H1 (cell line): ENCODE results near the gene SDF2. TPM values are rescaled to one million over a fixed set of nuclear protein-coding genes. Genes with fewer than 3 reads are reported as not detected.

Experiments used
- ATF2 ChIP-seq: IDR thresholded peaks from 2 replicates; pipeline ENCODE4 v1.6.1; 2012; ENCODE audit warnings: low read length, inconsistent platforms
- CEBPB ChIP-seq: IDR thresholded peaks from 2 replicates; pipeline ENCODE4 v1.6.1; 2012; ENCODE audit warnings: low read depth, low read length
- JUN ChIP-seq: IDR thresholded peaks from 2 replicates; pipeline ENCODE4 v1.6.1; 2011; ENCODE audit warnings: low read depth, mild to moderate bottlenecking, improper control_type of control experiment, low read length
- RAD21 ChIP-seq, 2 experiments: IDR thresholded peaks in 1 of 2; conservative IDR thresholded peaks in 1 of 2; 2 replicates each; pipeline ENCODE4 v1.6.1; 2011; ENCODE audit warnings: low read depth in 2 of 2, low read length in 2 of 2, improper control_type of control experiment in 1 of 2, inconsistent platforms in 1 of 2, mild to moderate bottlenecking in 1 of 2, moderate library complexity in 1 of 2
- RFX5 ChIP-seq: IDR thresholded peaks from 2 replicates; pipeline ENCODE4 v1.6.1; 2011; ENCODE audit warnings: low read depth, low read length, improper control_type of control experiment, borderline replicate concordance
- TCF12 ChIP-seq: IDR thresholded peaks from 2 replicates; pipeline ENCODE4 v1.6.1; 2011; ENCODE audit warnings: low read depth, mild to moderate bottlenecking, low read length
- polyA plus RNA-seq, 7 experiments: library from polyadenylated mRNA; depleted of rRNA in 3 of 7; stranded (reverse) in 5 of 7; unstranded in 2 of 7; fragments of >200 nt in 5 of 7; fragments of 200-250 nt in 2 of 7; gene quantifications; 1 replicate in 5 of 7; 2 replicates in 1 of 7; 4 replicates in 1 of 7; pipeline versions ENCODE4 v1.2.1 to v1.2.3, GENCODE V29; 2011 to 2013; ENCODE audit warnings: missing spikeins in 2 of 7, mixed read lengths in 2 of 7
- total RNA-seq: library from RNA; stranded (reverse); fragmentation: NEBNext Ultra II Directional; extraction: Animal tissue kit (Norgen Biotek cat#: 25700); gene quantifications from 2 replicates; pipeline ENCODE4 v1.2.1, GENCODE V29; 2021

SDF2 gene
- total and polyA plus RNA-seq, 2 of the 8 experiments (the other 6 are each of a cell fraction or from before 2014, with no cell fraction given), result 44.8 to 65.4 TPM

DNA sequence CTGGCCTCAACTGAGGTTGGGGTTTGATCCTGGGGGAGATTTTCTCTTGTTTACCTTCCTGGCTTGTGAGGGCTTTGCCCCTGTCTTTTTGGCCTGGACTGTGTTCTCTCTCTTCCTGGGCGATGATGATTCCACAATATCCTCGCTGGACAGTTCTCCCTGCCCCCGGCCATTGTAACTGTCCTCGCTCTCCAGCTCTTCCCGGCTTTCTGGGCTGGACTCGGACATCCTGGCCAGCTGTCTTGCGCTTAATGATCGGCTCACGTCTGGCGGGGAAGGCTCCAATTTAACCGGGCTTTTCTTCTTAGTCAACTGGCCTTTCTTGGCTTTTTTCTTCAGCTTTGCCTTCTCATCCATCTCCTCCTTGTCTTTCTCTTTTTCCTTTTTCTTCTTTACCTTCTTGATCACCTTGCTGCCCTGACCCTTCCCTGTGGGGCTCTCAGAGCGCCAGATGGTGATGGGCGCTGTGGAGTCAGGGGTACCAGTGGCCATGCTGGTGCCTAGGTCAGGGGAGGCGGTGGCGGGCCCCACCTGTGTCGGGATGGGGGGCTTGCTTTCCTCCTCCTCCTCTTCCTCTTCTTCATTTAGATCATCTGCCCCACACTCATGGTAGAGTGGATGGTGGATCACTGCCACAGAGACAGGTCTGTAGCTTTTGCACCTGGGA is 42.0 kb upstream of the SDF2 start (continued):
- TF ChIP-seq ATF2 (no peak), TCF12 (no peak), CEBPB (no peak), RFX5 (no peak), RAD21 (IDR thresholded peaks at IDR 0.05 in 1 of 2, conservative IDR thresholded peaks at IDR 0.05 in 1 of 2; ENCODE audit: low read depth in 2 of 2, low read length in 2 of 2) (no peak), JUN (no peak)
